ENCODE results near the gene ING3.

The ING3 gene

GRCh38 chr7:121020249-121020988 lies 69.8 kb downstream of the ING3 start:
- no peak for TF ChIP-seq CTCF (IDR thresholded peaks at IDR 0.05; ENCODE audit: low read depth, low read length)
- TF ChIP-seq EZH2phosphoT487 (IDR thresholded peaks at IDR 0.05; ENCODE audit: low read depth), result no peak
- Histone ChIP-seq H3K4me2 (ENCODE audit: low read length) (no peak overlapping the region), H3K27ac (ENCODE audit: low read length) (no peak overlapping the region), H3K9ac (ENCODE audit: low read length) (no peak overlapping the region), H3K79me2 (ENCODE audit: low read length) (no peaks in the 10 kb centered on the region), H3K27me3 (ENCODE audit: low read depth, low read length) (no peaks in the 10 kb centered on the region), H2AFZ (ENCODE audit: low read depth, low read length) (no peak overlapping the region), H3K4me3 (ENCODE audit: low read length) (no peak overlapping the region), H4K20me1 (ENCODE audit: insufficient read depth, low read length) (no peaks in the 10 kb centered on the region), H3K4me1 (ENCODE audit: low read length) (peaks cover 26% of the 10 kb centered on the region), H3K36me3 (replicated peaks; ENCODE audit: low read depth, low read length) (no peaks in the 10 kb centered on the region), H3K9me3 (ENCODE audit: insufficient read depth, low read length) (no peaks in the 10 kb centered on the region)

- H3K27me3 ChIP-seq (ENCODE audit: low read depth, low read length), result no peaks in the 10 kb centered on the region
- H3K4me2 ChIP-seq (ENCODE audit: low read length), result no peak overlapping the region
- H3K79me2 ChIP-seq (ENCODE audit: low read length), result no peaks in the 10 kb centered on the region
- no peak overlapping the region for H2AFZ ChIP-seq (ENCODE audit: low read depth, low read length)
- no peaks in the 10 kb centered on the region for H3K9me3 ChIP-seq (ENCODE audit: insufficient read depth, low read length)
- no peak overlapping the region for H3K4me3 ChIP-seq (ENCODE audit: low read length)
- peaks cover 26% of the 10 kb centered on the region for H3K4me1 ChIP-seq (ENCODE audit: low read length)
- TF ChIP-seq EZH2phosphoT487 (IDR thresholded peaks at IDR 0.05; ENCODE audit: low read depth) (no peak), CTCF (IDR thresholded peaks at IDR 0.05; ENCODE audit: low read depth, low read length) (no peak)
- no peaks in the 10 kb centered on the region for H3K36me3 ChIP-seq (replicated peaks; ENCODE audit: low read depth, low read length)
- no peak overlapping the region for H3K9ac ChIP-seq (ENCODE audit: low read length)
- H3K27ac ChIP-seq (ENCODE audit: low read length), result no peak overlapping the region
- H4K20me1 ChIP-seq (ENCODE audit: insufficient read depth, low read length), result no peaks in the 10 kb centered on the region
Observed at GRCh38 chr7:121020989-121021969, 70.7 kb downstream of the ING3 start.

GRCh38 chr7:121023194-121023593 lies 72.6 kb downstream of the ING3 start:
- no peak overlapping the region for H3K9ac ChIP-seq (ENCODE audit: low read length)
- 0 out of 2 replicates have a peak overlapping the region, but pooled peaks have one; percentile 34 for H2AFZ ChIP-seq (ENCODE audit: low read depth, low read length)
- no peak overlapping the region for H3K27ac ChIP-seq (ENCODE audit: low read length)
- no peaks in the 10 kb centered on the region for H3K9me3 ChIP-seq (ENCODE audit: insufficient read depth, low read length)
- no peaks in the 10 kb centered on the region for H4K20me1 ChIP-seq (ENCODE audit: insufficient read depth, low read length)
- TF ChIP-seq EZH2phosphoT487 (IDR thresholded peaks at IDR 0.05; ENCODE audit: low read depth) (no peak), CTCF (IDR thresholded peaks at IDR 0.05; ENCODE audit: low read depth, low read length) (no peak)
- peaks cover 26% of the 10 kb centered on the region for H3K4me1 ChIP-seq (ENCODE audit: low read length)
- no peaks in the 10 kb centered on the region for H3K27me3 ChIP-seq (ENCODE audit: low read depth, low read length)
- H3K4me2 ChIP-seq (ENCODE audit: low read length), result no peak overlapping the region
- H3K79me2 ChIP-seq (ENCODE audit: low read length), result no peaks in the 10 kb centered on the region
- no peak overlapping the region for H3K4me3 ChIP-seq (ENCODE audit: low read length)
- no peaks in the 10 kb centered on the region for H3K36me3 ChIP-seq (replicated peaks; ENCODE audit: low read depth, low read length)

All from OCI-LY3 (cell line).